ENCODE data around the gene SCNN1A. TPM values are rescaled to one million over a fixed set of nuclear protein-coding genes. Genes with fewer than 3 reads are reported as not detected.
A peak's percentile ranks its signal among the peaks of the same experiment; 100 is the strongest.

SCNN1A gene
- total RNA-seq, 1 donor from 2014 or later = 14.3 TPM

DNA sequence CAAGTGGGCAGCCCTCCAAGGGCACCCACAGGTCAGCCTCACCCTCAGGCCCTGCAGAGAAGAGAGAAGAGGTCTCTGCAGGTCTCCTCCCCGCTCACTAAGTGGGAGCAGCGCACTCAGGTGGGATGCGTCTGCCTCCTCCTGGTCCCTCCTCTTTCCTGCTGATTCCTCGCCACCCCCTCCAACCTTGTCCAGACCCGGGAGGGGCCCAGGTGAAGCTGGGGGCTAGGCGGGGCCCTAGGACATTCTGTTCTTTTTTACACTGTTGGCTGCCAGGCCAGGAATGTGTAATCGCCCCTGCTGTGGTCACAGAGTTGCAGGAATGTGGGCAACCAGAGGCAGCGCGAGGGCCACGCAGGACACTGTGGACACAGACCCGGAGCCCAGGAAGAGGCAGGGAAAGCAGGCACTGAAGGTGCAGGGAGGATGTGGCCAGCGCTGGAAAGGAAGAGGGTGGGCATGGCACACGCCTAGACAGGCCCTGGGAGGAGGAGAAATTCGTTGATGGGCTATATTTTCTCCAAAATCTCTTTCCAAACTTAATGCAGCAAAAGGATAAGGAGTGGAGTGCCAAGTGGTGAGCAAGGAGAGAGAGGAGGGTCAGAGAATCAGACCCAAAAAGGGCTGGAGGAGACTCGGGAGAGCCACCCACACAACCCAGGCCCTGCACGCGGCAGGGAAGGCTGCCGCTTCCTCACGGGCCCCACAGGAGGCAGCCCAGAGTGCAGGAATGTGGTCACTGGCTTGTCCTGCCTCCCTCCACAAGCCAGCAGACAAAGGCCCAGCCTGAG is 911 bp upstream of the SCNN1A start:
- peak overlapping the region; percentile 45 to 53 for H3K27ac ChIP-seq
- DNase-seq (ENCODE audit: low spot score in 2 of 2) = no peak
- H3K27me3 ChIP-seq = no peaks in the 10 kb centered on the region
- no peaks in the 10 kb centered on the region for H3K9me3 ChIP-seq
- no peak overlapping the region for H3K4me3 ChIP-seq
- intact Hi-C loops (cut with DNase I) = no loop called here
- no peaks in the 10 kb centered on the region for H3K36me3 ChIP-seq
- TF ChIP-seq, protein P1, sequence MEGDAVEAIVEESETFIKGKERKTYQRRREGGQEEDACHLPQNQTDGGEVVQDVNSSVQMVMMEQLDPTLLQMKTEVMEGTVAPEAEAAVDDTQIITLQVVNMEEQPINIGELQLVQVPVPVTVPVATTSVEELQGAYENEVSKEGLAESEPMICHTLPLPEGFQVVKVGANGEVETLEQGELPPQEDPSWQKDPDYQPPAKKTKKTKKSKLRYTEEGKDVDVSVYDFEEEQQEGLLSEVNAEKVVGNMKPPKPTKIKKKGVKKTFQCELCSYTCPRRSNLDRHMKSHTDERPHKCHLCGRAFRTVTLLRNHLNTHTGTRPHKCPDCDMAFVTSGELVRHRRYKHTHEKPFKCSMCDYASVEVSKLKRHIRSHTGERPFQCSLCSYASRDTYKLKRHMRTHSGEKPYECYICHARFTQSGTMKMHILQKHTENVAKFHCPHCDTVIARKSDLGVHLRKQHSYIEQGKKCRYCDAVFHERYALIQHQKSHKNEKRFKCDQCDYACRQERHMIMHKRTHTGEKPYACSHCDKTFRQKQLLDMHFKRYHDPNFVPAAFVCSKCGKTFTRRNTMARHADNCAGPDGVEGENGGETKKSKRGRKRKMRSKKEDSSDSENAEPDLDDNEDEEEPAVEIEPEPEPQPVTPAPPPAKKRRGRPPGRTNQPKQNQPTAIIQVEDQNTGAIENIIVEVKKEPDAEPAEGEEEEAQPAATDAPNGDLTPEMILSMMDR (IDR thresholded peaks at IDR 0.05) = peak in 2 of 3 experiments; percentile 19 to 36
- H3K4me1 ChIP-seq = peaks cover 0 to 27% of the 10 kb centered on the region in 2 donors

DNA sequence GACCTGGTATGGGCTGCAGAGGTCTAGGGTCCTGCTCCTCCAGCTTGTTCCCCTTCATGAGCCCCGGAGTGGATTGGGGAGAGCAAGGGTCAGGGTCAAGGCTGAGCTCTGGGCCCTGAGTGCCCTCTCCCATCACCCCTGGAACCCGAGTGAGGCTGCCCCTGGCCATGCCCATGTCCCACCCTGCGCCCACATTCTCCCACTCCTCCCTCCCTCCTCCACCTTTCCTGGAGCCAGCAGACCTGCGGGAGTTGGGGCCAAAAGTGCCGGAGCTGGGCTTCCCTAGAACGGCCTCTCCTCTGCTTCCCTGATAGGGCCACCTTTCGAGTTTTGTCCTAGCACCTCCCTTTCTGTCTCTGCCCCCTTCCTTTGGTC is 590 bp downstream of the SCNN1A start:
- Histone ChIP-seq H3K9me3 (no peaks in the 10 kb centered on the region), H3K27ac (peak overlapping the region in 1 of 2 donors; percentile 53), H3K36me3 (no peaks in the 10 kb centered on the region), H3K27me3 (no peaks in the 10 kb centered on the region), H3K4me1 (peaks cover 0 to 24% of the 10 kb centered on the region in 2 donors), H3K4me3 (no peak overlapping the region)
- intact Hi-C loops (cut with DNase I) = no loop called here
- DNase-seq (ENCODE audit: low spot score in 2 of 2) = no peak
- TF ChIP-seq, protein P1 (IDR thresholded peaks at IDR 0.05) = no peak

- TF ChIP-seq, protein P1 (IDR thresholded peaks at IDR 0.05) = no peak
- Histone ChIP-seq H3K27me3 (no peaks in the 10 kb centered on the region), H3K4me1 (peaks cover 0 to 23% of the 10 kb centered on the region in 2 donors), H3K36me3 (no peaks in the 10 kb centered on the region), H3K9me3 (no peaks in the 10 kb centered on the region), H3K4me3 (no peak overlapping the region), H3K27ac (no peak overlapping the region)
- intact Hi-C loops (cut with DNase I) = no loop called here
- DNase-seq (ENCODE audit: low spot score in 2 of 2) = no peak
These were observed 1.2 kb downstream of the SCNN1A start for GRCh38 chr12:6374028-6374785.

- no peak for DNase-seq (ENCODE audit: low spot score in 2 of 2)
- H3K4me3 ChIP-seq = no peak overlapping the region
- peak overlapping the region in 1 of 2 donors; percentile 37 for H3K27ac ChIP-seq
- intact Hi-C loops (cut with DNase I) = no loop called here
- H3K4me1 ChIP-seq = peaks cover 0 to 23% of the 10 kb centered on the region in 2 donors
- H3K36me3 ChIP-seq = no peaks in the 10 kb centered on the region
- no peaks in the 10 kb centered on the region for H3K9me3 ChIP-seq
- no peaks in the 10 kb centered on the region for H3K27me3 ChIP-seq
- TF ChIP-seq, protein P1 (IDR thresholded peaks at IDR 0.05) = no peak
These were observed 2.2 kb downstream of the SCNN1A start for GRCh38 chr12:6373022-6373787.

- no peaks in the 10 kb centered on the region for H3K27me3 ChIP-seq
- TF ChIP-seq, protein P1 (IDR thresholded peaks at IDR 0.05) = no peak
- H3K9me3 ChIP-seq = no peaks in the 10 kb centered on the region
- peaks cover 0 to 23% of the 10 kb centered on the region in 2 donors for H3K4me1 ChIP-seq
- no peak overlapping the region for H3K4me3 ChIP-seq
- no peaks in the 10 kb centered on the region for H3K36me3 ChIP-seq
- no peak for DNase-seq (ENCODE audit: low spot score in 2 of 2)
- H3K27ac ChIP-seq = peak overlapping the region; percentile 37 to 49
- intact Hi-C loops (cut with DNase I) = no loop called here
These were observed 2.9 kb downstream of the SCNN1A start for GRCh38 chr12:6372403-6373003.
